ENCODE measurements around the gene FNBP1L.

- TF ChIP-seq CTCF (IDR thresholded peaks at IDR 0.05) (no peak), POLR2A (IDR thresholded peaks at IDR 0.05) (no peak)
Measured at GRCh38 chr1:93500275-93500674, 52.4 kb downstream of the FNBP1L start.
